Lower lobe of right lung (tissue), 2 donors: ENCODE results near the gene MB21D2. TPM values are rescaled to one million over a fixed set of nuclear protein-coding genes. Genes with fewer than 3 reads are reported as not detected.

Experiments
- ATAC-seq, 2 donors: fragments of 200-7000 bp; cut with Tn5 transposase; one replicate each; pipeline ENCODE4 v1.9.1; 2020 to 2022; ENCODE audit warnings: mild to moderate bottlenecking in 2 of 2, moderate library complexity in 2 of 2
- DNase-seq: peaks from one replicate; pipeline ENCODE4 v3.0.0-alpha.2; 2020
- H3K27ac ChIP-seq: fragments of 200-600 bp; one replicate; pipeline ENCODE4 v1.8.0; 2022
- H3K27me3 ChIP-seq: fragments of 200-600 bp; one replicate; pipeline ENCODE4 v1.8.0; 2022; ENCODE audit warnings: low read depth
- H3K36me3 ChIP-seq: fragments of 200-600 bp; one replicate; pipeline ENCODE4 v1.8.0; 2022; ENCODE audit warnings: mild to moderate bottlenecking
- H3K4me1 ChIP-seq: fragments of 200-600 bp; one replicate; pipeline ENCODE4 v1.8.0; 2022
- H3K4me3 ChIP-seq: fragments of 200-600 bp; one replicate; pipeline ENCODE4 v1.8.0; 2022; ENCODE audit warnings: mild to moderate bottlenecking
- H3K9me3 ChIP-seq: fragments of 200-600 bp; one replicate; pipeline ENCODE4 v1.8.0; 2022
- CTCF ChIP-seq: fragments of 200-600 bp; IDR thresholded peaks from one replicate; pipeline ENCODE4 v1.8.0; 2022; ENCODE audit warnings: antibody characterized with exemption, mild to moderate bottlenecking
- intact Hi-C: fragments of 100-400 bp; cut with DNase I; formaldehyde crosslinking; loops from one replicate; pipeline ENCODE4 v1.11.0; 2022
- total RNA-seq: library from RNA; stranded (reverse); fragmentation: NEBNext Ultra II Directional; extraction: Animal tissue kit (Norgen Biotek cat#: 25700); gene quantifications from one replicate; pipeline ENCODE4 v1.2.1, GENCODE V29; 2021
- donor health status: DM: no; HTN: yes; CAD: no; lungs with severe emphysema.

Gene MB21D2
- total RNA-seq, 1 donor from 2014 or later = 5.0 TPM

- peaks cover 32% of the 10 kb centered on the region for H3K4me1 ChIP-seq
- H3K36me3 ChIP-seq = no peaks in the 10 kb centered on the region
- no peak for ATAC-seq
- intact Hi-C loops = no loop called here
- DNase-seq = no peak
- no peak for TF ChIP-seq CTCF
- no peaks in the 10 kb centered on the region for H3K9me3 ChIP-seq
- no peak overlapping the region for H3K27ac ChIP-seq
- no peak overlapping the region for H3K4me3 ChIP-seq
- H3K27me3 ChIP-seq = no peaks in the 10 kb centered on the region
Observed at GRCh38 chr3:192884777-192885773, 32.6 kb downstream of the MB21D2 start.

DNA sequence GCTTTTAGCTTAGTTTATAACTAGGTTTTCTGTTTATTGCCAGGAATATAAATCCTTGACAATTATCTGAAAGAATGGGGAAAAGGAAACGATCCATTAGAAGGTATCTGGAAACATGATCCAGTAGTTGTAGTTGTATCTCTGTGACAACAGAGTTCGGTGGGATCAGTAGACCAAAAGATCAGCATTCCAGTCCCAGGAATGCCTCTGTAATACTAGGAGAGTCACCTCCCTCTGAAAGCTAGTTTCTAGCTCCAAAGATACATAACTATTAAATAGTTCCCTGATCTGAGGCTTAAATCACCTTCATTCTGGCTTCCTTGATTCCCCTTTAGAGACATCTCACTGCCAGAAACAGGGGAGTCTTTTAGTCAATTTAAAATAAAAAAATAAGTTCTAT, 34.1 kb downstream of the MB21D2 start:
- H3K9me3 ChIP-seq = no peaks in the 10 kb centered on the region
- H3K36me3 ChIP-seq = no peaks in the 10 kb centered on the region
- H3K27me3 ChIP-seq = no peaks in the 10 kb centered on the region
- DNase-seq (no peak), ATAC-seq (no peak)
- no peak overlapping the region for H3K4me3 ChIP-seq
- H3K4me1 ChIP-seq = peaks cover 19% of the 10 kb centered on the region
- H3K27ac ChIP-seq = no peak overlapping the region
- no peak for TF ChIP-seq CTCF
- intact Hi-C loops = no loop called here

- ATAC-seq = no peak
- Histone ChIP-seq H3K27me3 (no peaks in the 10 kb centered on the region), H3K9me3 (no peaks in the 10 kb centered on the region), H3K36me3 (no peaks in the 10 kb centered on the region), H3K27ac (no peak overlapping the region), H3K4me3 (no peak overlapping the region), H3K4me1 (peaks cover under 1% of the 10 kb centered on the region)
- DNase-seq = no peak
- intact Hi-C loops = no loop called here
- TF ChIP-seq CTCF = no peak
Observed at GRCh38 chr3:192881159-192881786, 36.4 kb downstream of the MB21D2 start.

DNA sequence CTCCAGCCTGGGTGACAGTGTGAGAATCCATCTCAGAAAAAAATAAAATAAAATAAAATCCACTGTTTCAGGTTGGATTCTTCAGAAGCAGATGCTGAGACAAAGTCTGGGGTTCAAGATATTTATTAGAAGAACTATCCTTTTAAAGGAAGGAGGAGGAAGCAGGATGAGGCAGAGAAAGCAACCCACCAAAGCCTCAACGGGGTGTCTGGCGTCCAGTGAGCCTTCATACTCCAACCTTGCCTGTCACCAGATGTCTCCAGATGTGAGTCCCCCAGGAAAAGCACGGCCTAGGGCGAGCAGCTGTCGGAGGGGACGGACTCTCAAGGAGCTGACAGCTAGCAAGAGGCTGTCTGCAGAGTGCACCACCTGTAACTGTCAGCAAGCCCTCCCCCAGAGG, 37.3 kb downstream of the MB21D2 start:
- no peaks in the 10 kb centered on the region for H3K4me1 ChIP-seq
- TF ChIP-seq CTCF = no peak

GRCh38 chr3:192879346-192880031, 38.2 kb downstream of the MB21D2 start:
- Histone ChIP-seq H3K27ac (no peak overlapping the region), H3K9me3 (no peaks in the 10 kb centered on the region), H3K4me3 (no peak overlapping the region), H3K36me3 (no peaks in the 10 kb centered on the region), H3K4me1 (no peaks in the 10 kb centered on the region), H3K27me3 (no peaks in the 10 kb centered on the region)
- ATAC-seq = peak; percentile 85 to 95
- no peak for DNase-seq
- intact Hi-C loops = no loop called here
- no peak for TF ChIP-seq CTCF

More for the DNA sequence above, 37.3 kb downstream of the MB21D2 start:
- Histone ChIP-seq H3K36me3 (no peaks in the 10 kb centered on the region), H3K27ac (no peak overlapping the region), H3K9me3 (no peaks in the 10 kb centered on the region), H3K27me3 (no peaks in the 10 kb centered on the region), H3K4me3 (no peak overlapping the region)
- DNase-seq (no peak), ATAC-seq (no peak)
- intact Hi-C loops = no loop called here
